22Rv1 (cell line): Measurements from ENCODE around the gene CLSTN3.
A peak's percentile ranks its signal among the peaks of the same experiment; 100 is the strongest.

Experiments
- H3K27ac ChIP-seq: fragments of 450-650 bp; 2 replicates; pipeline ENCODE4 v1.5.1; 2017
- CTCF ChIP-seq: fragments of 450-650 bp; IDR thresholded peaks from 2 replicates; pipeline ENCODE4 v1.5.1; 2017; ENCODE audit warnings: mild to moderate bottlenecking
- ZFX ChIP-seq: fragments of 450-650 bp; IDR thresholded peaks from 2 replicates; pipeline ENCODE4 v1.6.1; 2017; ENCODE audit warnings: antibody characterized with exemption, borderline replicate concordance

Gene CLSTN3

GRCh38 chr12:7158781-7159609 lies 28.8 kb downstream of the CLSTN3 start:
- H3K27ac ChIP-seq = no peak overlapping the region
- no peak for TF ChIP-seq ZFX

- H3K27ac ChIP-seq = no peak overlapping the region
- TF ChIP-seq CTCF (no peak), ZFX (no peak)
Observed at GRCh38 chr12:7160183-7160582, 30.0 kb downstream of the CLSTN3 start.

- H3K27ac ChIP-seq = no peak overlapping the region
- TF ChIP-seq ZFX = no peak
- no peak for TF ChIP-seq CTCF
Observed at GRCh38 chr12:7161327-7161726, 31.2 kb downstream of the CLSTN3 start.

- TF ChIP-seq CTCF (no peak), ZFX (no peak)
- H3K27ac ChIP-seq = no peak overlapping the region
Observed at GRCh38 chr12:7161811-7162210, 31.6 kb downstream of the CLSTN3 start.

- no peak overlapping the region for H3K27ac ChIP-seq
- TF ChIP-seq ZFX (no peak), CTCF (peak; percentile 99)
Observed at GRCh38 chr12:7162691-7163114, 32.5 kb downstream of the CLSTN3 start.

- no peak for TF ChIP-seq CTCF
- TF ChIP-seq ZFX = no peak
Observed at GRCh38 chr12:7169951-7170350, 39.8 kb downstream of the CLSTN3 start.

GRCh38 chr12:7171854-7172253 lies 41.7 kb downstream of the CLSTN3 start:
- H3K27ac ChIP-seq = no peak overlapping the region
- TF ChIP-seq ZFX = no peak

More at GRCh38 chr12:7169951-7170350, 39.8 kb downstream of the CLSTN3 start:
- no peak overlapping the region for H3K27ac ChIP-seq

GRCh38 chr12:7175493-7175892 lies 45.3 kb downstream of the CLSTN3 start:
- TF ChIP-seq CTCF = no peak
- no peak for TF ChIP-seq ZFX
- H3K27ac ChIP-seq = no peak overlapping the region
